Osteocyte (in vitro differentiated cells): ENCODE results near the gene CCDC167. TPM values are rescaled to one million over a fixed set of nuclear protein-coding genes. Genes with fewer than 3 reads are reported as not detected.

Experiments used
- DNase-seq: peaks from one replicate; pipeline ENCODE4 v3.0.0; 2021; ENCODE audit warnings: mixed read lengths; ENCODE audit not compliant: unreplicated experiment; ENCODE audit errors: extremely low spot score
- H3K27ac Mint-ChIP-seq: one replicate; pipeline ENCODE4 v1.8.0; 2021; ENCODE audit warnings: mild to moderate bottlenecking, mixed read lengths; ENCODE audit not compliant: unreplicated experiment
- H3K27me3 Mint-ChIP-seq: one replicate; pipeline ENCODE4 v1.8.0; 2021; ENCODE audit warnings: mixed read lengths; ENCODE audit not compliant: unreplicated experiment
- H3K36me3 Mint-ChIP-seq: one replicate; pipeline ENCODE4 v1.8.0; 2021; ENCODE audit warnings: mixed read lengths; ENCODE audit not compliant: unreplicated experiment
- H3K4me1 Mint-ChIP-seq: one replicate; pipeline ENCODE4 v1.8.0; 2021; ENCODE audit warnings: mixed read lengths; ENCODE audit not compliant: unreplicated experiment
- H3K4me3 Mint-ChIP-seq: one replicate; pipeline ENCODE4 v1.8.0; 2021; ENCODE audit warnings: mild to moderate bottlenecking, moderate library complexity, mixed read lengths; ENCODE audit not compliant: unreplicated experiment
- H3K9me3 Mint-ChIP-seq: one replicate; pipeline ENCODE4 v1.8.0; 2021; ENCODE audit warnings: mixed read lengths; ENCODE audit not compliant: unreplicated experiment
- total RNA-seq: library from RNA; stranded (reverse); gene quantifications from 2 replicates; pipeline ENCODE4 v1.2.1, GENCODE V29; 2021
- TF ChIP-seq, protein P1 (sequence below): fragments of 200-600 bp; sonication (generic); IDR thresholded peaks from 2 replicates; pipeline ENCODE4 v1.5.0; 2021; ENCODE audit warnings: antibody characterized with exemption, mild to moderate bottlenecking, moderate library complexity

Gene CCDC167
- total RNA-seq, 1 donor from 2014 or later = 23.0 TPM

DNA sequence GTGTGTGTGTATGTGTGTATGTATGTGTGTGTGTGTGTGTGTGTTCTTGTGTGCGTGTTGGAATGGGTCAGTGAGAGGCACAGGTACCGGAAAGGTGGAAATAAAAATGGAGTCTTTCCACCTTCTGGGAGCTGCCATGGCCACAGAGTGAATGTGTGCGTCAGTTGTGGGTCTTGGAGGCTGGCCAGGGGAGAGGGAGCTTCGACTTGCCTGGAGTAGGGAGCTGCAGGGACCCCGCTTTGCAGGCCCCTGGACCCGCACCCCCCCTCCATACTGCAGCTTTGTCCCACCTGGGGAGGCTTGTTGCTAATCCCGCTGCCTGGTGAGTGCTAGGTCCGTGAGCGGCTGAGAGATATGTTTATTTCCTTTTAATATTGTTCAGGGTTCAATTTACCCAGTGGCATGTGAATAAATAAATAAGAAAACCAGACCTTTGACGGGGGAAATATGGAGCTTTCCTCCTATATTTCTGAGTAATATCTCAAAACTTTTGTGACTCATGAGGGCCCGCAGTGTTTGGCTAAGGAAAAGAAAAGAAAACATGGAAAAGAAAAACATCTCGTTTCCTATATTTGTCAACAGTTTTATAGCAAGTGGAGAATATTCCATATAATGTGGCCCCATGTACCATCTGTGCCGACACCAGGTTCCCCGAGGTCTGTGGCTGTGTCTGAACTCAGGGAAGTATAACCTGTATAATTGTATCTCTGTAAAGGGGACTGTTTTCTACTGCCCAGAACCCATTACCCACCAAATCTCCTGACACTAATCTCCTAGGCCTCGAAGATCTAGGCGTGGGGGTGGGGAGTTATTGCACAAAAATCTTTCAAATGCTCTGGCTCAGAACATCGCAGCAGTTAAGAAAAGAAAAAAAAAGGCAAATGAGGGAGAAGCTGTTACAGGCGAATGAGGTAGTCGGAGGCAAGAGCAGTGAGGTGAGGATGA lies 24.6 kb upstream of the CCDC167 start:
- H3K4me3 Mint-ChIP-seq = no peak overlapping the region
- DNase-seq = no peak

DNA sequence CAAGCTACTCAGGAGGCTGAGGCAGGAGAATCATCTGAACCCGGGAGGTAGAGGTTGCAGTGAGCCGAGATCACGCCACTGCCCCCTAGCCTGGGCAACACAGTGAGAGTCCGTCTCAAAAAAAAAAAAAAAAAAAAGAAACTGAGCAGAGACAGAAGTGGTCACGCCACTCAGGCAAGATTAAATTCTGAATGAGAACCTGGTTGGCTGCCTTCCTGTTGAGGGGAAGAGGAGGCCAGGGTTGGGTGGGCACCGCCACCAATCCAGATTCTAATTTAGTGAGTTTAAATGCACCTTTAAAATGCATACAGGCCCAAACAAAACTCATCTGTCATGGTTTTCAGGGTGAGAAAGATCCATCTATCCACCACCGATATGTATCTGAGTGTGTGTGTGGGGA lies 23.7 kb upstream of the CCDC167 start:
- TF ChIP-seq, protein P1, sequence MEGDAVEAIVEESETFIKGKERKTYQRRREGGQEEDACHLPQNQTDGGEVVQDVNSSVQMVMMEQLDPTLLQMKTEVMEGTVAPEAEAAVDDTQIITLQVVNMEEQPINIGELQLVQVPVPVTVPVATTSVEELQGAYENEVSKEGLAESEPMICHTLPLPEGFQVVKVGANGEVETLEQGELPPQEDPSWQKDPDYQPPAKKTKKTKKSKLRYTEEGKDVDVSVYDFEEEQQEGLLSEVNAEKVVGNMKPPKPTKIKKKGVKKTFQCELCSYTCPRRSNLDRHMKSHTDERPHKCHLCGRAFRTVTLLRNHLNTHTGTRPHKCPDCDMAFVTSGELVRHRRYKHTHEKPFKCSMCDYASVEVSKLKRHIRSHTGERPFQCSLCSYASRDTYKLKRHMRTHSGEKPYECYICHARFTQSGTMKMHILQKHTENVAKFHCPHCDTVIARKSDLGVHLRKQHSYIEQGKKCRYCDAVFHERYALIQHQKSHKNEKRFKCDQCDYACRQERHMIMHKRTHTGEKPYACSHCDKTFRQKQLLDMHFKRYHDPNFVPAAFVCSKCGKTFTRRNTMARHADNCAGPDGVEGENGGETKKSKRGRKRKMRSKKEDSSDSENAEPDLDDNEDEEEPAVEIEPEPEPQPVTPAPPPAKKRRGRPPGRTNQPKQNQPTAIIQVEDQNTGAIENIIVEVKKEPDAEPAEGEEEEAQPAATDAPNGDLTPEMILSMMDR = no peak
- Mint-ChIP-seq H3K9me3 (no peaks in the 10 kb centered on the region), H3K4me1 (peaks cover 16% of the 10 kb centered on the region), H3K27ac (no peak overlapping the region), H3K36me3 (no peaks in the 10 kb centered on the region), H3K27me3 (peaks cover 3% of the 10 kb centered on the region), H3K4me3 (no peak overlapping the region)
- no peak for DNase-seq

More for the DNA sequence above, 24.6 kb upstream of the CCDC167 start:
- Mint-ChIP-seq H3K36me3 (no peaks in the 10 kb centered on the region), H3K27me3 (peaks cover 3% of the 10 kb centered on the region), H3K4me1 (peaks cover 16% of the 10 kb centered on the region), H3K27ac (no peak overlapping the region), H3K9me3 (no peaks in the 10 kb centered on the region)
- TF ChIP-seq, protein P1 = no peak

DNA sequence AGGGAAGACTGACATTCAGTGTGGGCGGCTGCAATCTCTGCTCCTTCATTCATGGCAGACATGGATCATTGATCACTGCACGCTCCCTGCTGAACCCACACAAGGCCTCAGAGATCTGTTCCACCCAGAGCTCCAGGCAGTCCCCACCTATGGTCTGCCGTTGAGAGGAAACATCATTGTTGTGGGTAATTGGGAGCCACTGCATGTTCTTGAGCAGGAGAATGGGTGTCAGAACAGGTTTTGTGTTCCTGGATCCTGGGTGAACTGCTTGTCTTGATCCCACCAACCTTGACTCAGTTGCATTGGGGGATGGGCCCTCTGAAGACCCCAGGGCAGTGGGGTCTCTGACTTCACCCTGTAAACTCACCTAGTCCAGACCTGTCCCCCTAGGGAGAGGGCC lies 23.1 kb upstream of the CCDC167 start:
- no peak for DNase-seq
- H3K4me1 Mint-ChIP-seq = peaks cover 16% of the 10 kb centered on the region
- TF ChIP-seq, protein P1 = no peak
- no peak overlapping the region for H3K27ac Mint-ChIP-seq
- H3K27me3 Mint-ChIP-seq = peaks cover 3% of the 10 kb centered on the region
- H3K36me3 Mint-ChIP-seq = no peaks in the 10 kb centered on the region
- no peak overlapping the region for H3K4me3 Mint-ChIP-seq
- H3K9me3 Mint-ChIP-seq = no peaks in the 10 kb centered on the region

DNA sequence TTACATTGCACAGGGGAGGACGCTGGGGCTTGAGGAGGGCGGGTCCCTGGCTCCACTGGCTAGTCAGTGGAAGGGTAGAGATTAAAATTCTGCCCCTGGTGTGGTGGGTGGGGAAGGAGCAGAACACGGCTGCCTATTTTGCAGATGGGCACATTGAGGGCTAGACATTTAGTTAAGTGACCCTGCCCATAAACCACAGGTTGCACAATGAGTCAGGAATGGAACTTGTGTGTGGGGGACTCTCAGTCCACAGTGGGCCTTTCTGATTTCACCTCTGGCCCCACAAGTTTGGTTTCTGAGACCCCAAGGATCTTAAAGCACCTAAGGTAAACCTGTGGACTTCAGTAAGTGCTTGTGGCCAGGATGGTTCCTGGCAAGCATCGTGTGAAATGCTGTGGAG lies 22.0 kb upstream of the CCDC167 start:
- TF ChIP-seq, protein P1 = no peak
- Mint-ChIP-seq H3K4me1 (peaks cover 20% of the 10 kb centered on the region), H3K9me3 (no peaks in the 10 kb centered on the region), H3K4me3 (no peak overlapping the region), H3K27ac (no peak overlapping the region), H3K27me3 (no peaks in the 10 kb centered on the region), H3K36me3 (no peaks in the 10 kb centered on the region)
- no peak for DNase-seq

DNA sequence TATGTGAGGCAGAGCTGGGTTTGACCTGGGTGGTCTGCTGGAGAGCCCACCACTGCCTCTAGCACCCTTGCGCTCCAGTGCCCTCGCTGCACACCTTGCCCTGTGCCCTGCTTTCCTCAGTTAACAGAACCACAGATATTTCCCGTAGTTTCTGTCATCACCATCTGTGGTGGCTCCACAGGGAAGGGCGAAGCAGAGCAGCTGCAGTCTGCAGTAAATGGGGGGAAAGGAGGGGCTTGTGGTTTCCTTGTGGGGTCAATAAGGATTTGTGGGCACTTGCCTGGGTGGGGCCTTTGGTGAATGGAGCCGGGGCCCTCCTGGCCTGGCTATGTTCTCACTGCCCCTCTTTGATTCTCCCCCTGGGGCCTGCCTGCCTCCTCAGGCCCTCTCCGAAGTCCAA lies 21.2 kb upstream of the CCDC167 start:
- TF ChIP-seq, protein P1 = no peak
- peaks cover 27% of the 10 kb centered on the region for H3K4me1 Mint-ChIP-seq
- H3K36me3 Mint-ChIP-seq = no peaks in the 10 kb centered on the region
- no peaks in the 10 kb centered on the region for H3K9me3 Mint-ChIP-seq
- H3K4me3 Mint-ChIP-seq = no peak overlapping the region
- no peak overlapping the region for H3K27ac Mint-ChIP-seq
- H3K27me3 Mint-ChIP-seq = no peaks in the 10 kb centered on the region
- DNase-seq = no peak
